Caki2 (cell line): ENCODE data around the gene NFKBIB. TPM values are rescaled to one million over a fixed set of nuclear protein-coding genes. Genes with fewer than 3 reads are reported as not detected.
"Not testable (repeated sequence)": the region's sequence is repeated elsewhere in the genome, so short reads cannot be mapped to it uniquely, and the experiment has no call there.

Experiments
- DNase-seq: peaks from one replicate; pipeline ENCODE4 v3.0.0-alpha.2; 2015; ENCODE audit warnings: low read depth
- in situ Hi-C: cut with HindIII; loops from 2 replicates; pipeline ENCODE4 v1.10.0; 2016; ENCODE audit warnings: low sequenced_read_pairs, low pct_unique_long_range_greater_than_20kb, mixed read lengths
- total RNA-seq: library from RNA; depleted of rRNA; stranded (reverse); fragments of >200 nt; shearing (Covaris generic); gene quantifications from 2 replicates; pipeline ENCODE4 v1.2.3, GENCODE V29; 2014; ENCODE audit warnings: low replicate concordance

The NFKBIB gene
- total RNA-seq, 1 experiment from 2014 or later: 48.3 TPM

GRCh38 chr19:38869836-38870607 lies 29.7 kb upstream of the NFKBIB start:
- in situ Hi-C loops: no loop called here
- DNase-seq: peak; percentile 83

DNA sequence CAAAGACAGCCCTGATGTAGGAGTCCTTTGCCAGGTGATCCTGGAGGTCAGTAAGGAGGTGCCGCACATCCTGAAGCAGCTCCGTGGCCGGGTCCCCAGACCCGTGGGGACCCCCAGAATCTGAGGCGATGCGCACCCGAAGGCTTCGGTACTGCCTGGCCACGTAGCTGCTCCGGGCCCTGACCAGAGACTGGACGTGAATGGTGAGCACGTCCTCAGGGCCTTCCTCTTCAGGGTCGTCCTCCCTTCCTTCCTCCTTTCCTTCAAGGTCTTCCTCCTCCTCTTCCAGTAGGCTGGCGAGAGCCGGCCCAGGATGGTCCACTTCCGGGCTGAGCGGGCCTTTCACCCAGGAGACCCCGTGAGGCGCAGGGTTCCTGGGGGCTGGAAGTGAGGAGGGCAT lies 29.2 kb upstream of the NFKBIB start:
- in situ Hi-C loops: no loop called here
- DNase-seq: no peak

DNA sequence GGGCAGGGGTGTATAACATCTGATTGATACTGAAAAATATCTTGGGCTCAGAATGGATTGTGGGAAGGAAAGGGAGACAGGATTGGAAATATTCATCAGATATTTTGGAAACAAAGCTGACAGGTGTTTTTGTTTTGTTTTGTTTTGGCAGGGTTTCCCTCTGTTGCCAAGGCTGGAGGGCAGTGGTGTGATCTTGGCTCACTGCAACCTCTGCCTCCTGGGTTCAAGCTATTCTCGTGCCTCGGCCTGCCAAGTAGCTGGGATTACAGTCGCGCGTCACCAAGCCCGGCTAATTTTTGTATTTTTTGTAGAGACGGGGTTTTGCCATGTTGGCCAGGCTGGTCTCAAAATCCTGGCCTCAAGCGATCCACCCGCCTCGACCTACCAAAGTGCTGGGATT lies 26.4 kb upstream of the NFKBIB start:
- DNase-seq, in situ Hi-C loops: not testable (repeated sequence)

DNA sequence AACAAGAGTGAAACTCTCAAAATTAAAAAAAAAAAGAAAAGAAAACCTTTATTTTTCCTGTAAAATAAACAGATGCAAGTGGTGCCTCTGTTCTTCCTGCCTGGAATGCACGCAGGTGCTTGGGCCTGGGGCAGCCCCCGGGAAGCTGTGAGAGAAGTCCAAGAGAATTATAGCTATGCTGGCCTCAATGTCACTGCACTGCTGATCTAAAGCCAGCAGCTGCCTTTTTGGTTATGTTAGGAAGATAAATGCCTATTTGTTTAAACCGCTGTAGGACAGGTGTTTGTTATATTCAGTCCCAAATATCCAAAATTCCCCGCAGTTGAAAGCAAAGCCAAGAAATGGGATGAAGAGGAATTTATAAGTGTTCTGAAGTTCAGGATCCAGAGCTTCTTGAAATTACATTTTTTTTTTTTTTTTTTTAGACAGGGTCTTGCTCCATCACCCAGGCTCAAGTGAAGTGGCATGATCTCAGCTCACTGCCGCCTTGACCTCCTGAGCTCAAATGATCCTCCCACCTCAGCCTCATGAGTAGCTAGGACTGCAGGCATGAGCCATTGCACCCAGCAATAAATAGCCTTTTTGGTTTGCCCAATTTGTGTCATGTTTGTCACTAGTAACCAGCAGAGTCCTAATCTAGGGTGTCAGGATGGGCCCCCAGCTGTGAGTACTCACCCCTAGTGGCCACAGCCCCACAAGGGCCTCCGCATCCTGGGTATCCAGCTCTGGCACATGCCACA lies 23.9 kb upstream of the NFKBIB start:
- in situ Hi-C loops: no loop called here
- DNase-seq: no peak

DNA sequence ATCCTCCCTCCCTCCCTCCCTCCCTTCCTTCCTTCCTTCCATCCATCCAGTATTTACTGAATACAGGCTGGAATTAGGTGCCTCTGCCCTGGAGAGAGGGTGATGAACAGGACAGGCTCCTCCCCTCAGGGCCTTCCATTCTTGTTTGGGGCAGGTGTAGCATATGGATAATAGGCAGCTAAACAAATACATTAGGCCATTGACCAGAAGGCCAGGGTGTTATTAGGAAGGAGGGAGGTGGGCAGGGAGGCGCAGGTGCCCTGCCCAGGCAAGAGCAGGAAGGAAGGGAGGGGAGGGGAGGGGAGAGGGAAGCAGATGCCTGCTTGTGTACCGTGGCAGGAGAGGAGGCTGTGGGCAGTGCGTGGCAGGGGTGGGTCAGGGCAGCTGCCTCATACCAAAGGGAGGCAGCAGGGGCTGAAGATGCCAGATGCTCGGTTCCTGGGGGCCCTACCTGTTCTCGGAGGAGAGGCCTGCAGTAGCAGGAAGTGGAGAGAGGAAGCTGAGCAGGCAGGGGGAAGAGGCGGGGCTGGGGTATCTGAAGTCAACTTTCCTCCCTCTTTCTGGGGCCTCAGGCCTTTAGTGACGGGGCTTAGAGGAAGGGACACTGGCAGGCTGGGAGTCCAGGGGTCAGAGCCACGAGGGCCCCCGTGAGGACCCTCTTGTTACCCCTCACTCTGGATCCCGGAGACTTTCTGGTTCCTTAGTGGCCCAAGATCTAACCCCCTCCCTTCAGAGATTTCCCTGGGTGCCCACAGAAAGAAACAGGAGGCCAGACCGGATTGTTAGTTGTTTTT lies 21.8 kb upstream of the NFKBIB start, which contains the start of gene RINL:
Gene RINL (minus strand): TSS at position 495 of the 794 bp plus-strand sequence. CDS start 1,533 bp downstream, outside the sequence.
- DNase-seq: no peak
- in situ Hi-C loops: no loop called here

- no peak for DNase-seq
- in situ Hi-C loops: no loop called here
Observed at GRCh38 chr19:38878575-38879399, 21.0 kb upstream of the NFKBIB start.

- DNase-seq: no peak
- in situ Hi-C loops: no loop called here
Observed at GRCh38 chr19:38879400-38879751, 20.4 kb upstream of the NFKBIB start.

DNA sequence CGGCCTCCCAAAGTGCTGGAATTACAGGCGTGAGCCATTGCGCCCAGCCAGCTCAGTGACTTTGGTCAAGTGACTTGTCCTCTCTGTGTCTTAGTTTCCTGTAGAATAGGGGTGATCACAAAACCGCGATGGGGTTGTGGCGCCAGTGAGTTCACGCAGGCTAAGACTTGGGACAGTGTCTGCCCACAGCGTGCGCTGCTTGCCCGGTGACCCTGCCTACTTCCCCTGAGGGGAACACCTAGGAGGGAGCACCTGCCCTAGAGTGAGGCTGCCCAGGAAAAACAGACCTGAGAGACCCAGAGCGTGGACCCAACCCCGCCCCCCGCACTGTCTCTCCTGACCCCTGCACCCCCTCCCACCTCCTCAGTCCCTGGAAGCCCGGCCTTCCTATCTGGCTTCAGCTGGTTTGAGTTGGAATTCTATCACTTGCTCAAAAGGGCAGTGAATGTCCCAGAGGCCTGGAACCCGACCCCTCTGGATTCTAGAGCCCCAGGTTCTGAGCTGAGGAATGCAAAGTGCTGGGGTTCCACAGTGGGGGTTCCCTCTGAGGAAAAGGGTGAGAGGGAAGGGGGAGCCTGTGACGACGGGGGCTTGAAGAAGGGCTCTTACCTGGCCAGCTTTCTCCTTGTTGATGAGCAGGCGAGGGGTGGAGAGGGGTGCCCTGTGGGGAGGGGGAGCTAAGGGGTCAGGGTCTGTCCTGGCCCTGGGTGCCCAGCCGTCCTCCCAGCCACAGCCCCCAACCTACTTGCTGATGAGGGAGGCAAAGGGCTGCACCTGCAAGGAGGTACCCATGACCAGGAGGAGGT lies 19.5 kb upstream of the NFKBIB start:
- DNase-seq: no peak
- in situ Hi-C loops: no loop called here

DNA sequence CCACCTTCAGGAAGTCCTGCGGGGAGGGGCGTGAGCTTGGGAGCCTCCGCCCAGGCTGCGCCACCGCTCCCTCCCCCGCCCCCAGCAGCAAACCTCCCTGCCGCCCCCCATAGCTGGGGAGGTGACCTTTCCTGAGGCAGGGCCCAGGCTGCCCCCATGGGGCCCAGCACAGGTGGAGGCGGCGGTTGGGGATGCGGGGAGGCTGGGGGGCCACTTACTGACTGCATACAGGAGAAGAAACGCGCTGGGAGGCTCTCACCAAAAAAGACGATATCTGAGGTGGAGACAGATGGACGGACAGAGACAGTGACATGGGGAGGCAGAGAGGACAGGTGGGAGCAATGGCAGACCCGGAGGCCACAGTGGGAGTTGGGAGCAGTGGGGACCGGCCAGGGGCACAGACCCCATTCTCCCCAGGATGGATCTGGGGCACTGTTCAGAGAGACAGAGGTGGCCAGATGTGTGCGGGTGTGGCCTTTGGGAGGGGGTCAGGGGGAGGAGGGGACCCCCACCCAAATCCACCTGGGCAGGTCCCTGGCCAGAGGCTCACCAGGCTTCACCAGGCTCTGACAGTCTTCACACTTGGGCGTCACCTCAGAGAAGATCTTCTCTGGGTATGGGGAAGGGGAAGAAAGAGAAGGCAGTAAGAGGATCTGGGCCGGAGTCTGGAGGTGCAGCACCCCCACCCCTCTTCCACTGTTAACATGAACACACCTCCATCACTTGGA lies 18.7 kb upstream of the NFKBIB start:
- in situ Hi-C loops: no loop called here
- no peak for DNase-seq

- no peak for DNase-seq
- in situ Hi-C loops: no loop called here
Observed at GRCh38 chr19:38883286-38883685, 16.5 kb upstream of the NFKBIB start.

- DNase-seq, in situ Hi-C loops: not testable (repeated sequence)
Observed at GRCh38 chr19:38884691-38885090, 15.1 kb upstream of the NFKBIB start.

- no peak for DNase-seq
- in situ Hi-C loops: no loop called here
Observed at GRCh38 chr19:38888876-38889275, 10.9 kb upstream of the NFKBIB start.

GRCh38 chr19:38889803-38890202 lies 10.0 kb upstream of the NFKBIB start:
- DNase-seq: no peak
- in situ Hi-C loops: no loop called here

- DNase-seq: no peak
- in situ Hi-C loops: no loop called here
Observed at GRCh38 chr19:38890686-38891085, 9.1 kb upstream of the NFKBIB start.

GRCh38 chr19:38891771-38892170 lies 8.0 kb upstream of the NFKBIB start:
- in situ Hi-C loops: no loop called here
- no peak for DNase-seq

GRCh38 chr19:38892841-38893240 lies 6.9 kb upstream of the NFKBIB start:
- in situ Hi-C loops: no loop called here
- no peak for DNase-seq

GRCh38 chr19:38893341-38893771 lies 6.4 kb upstream of the NFKBIB start:
- DNase-seq: no peak
- in situ Hi-C loops: no loop called here
